ENCODE data around the gene IRF2BPL.
"Not testable (repeated sequence)": the region's sequence is repeated elsewhere in the genome, so short reads cannot be mapped to it uniquely, and the experiment has no call there.

Gene IRF2BPL

DNA sequence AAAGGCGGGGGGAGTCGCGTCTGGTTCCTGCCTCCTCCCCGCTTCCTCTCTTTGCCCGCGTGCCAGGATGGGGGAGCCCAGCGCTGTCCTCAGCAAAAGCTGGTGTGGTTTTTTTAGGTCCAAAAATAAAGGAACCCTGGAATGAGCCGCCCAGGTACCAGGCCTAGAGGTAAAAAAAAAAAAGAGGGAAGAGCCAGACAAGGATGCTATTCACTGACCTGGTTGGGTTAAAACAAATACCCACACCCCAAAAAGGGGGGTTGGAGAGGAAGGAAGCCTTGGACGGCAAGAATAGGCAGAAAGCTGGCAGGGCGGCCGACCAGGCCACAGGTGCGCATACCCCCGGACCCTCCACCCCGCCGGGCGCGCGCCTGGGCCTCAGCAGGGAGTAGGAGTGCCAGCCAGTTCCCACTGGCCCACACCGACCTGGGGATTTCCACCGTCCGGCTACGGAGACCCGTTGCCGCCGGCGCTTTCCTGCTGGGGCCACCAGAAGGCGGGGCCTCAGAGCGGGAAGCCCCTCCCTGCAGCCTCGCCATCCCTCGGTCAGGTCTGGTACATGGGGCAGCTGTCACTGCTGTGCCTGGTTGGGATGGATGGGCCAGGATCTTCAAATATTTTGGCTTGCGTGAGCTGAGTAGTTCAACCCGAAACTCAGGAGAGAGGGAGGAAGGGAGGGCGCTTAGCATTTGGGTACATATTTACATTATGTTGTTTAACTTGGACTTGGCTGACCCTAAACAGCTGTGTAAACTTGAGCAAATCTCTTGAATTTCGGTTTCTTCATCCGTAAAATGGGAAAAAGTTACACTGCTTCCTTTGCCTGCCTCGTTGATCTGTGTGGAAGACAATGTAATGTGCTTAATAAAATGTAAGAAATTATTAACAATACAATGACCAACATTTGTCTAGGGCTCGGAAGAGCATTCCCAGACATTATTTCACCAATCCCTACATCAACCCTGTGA lies 5.4 kb upstream of the IRF2BPL start:
- DNase-seq (ENCODE audit: low spot score): peak; percentile 74

DNA sequence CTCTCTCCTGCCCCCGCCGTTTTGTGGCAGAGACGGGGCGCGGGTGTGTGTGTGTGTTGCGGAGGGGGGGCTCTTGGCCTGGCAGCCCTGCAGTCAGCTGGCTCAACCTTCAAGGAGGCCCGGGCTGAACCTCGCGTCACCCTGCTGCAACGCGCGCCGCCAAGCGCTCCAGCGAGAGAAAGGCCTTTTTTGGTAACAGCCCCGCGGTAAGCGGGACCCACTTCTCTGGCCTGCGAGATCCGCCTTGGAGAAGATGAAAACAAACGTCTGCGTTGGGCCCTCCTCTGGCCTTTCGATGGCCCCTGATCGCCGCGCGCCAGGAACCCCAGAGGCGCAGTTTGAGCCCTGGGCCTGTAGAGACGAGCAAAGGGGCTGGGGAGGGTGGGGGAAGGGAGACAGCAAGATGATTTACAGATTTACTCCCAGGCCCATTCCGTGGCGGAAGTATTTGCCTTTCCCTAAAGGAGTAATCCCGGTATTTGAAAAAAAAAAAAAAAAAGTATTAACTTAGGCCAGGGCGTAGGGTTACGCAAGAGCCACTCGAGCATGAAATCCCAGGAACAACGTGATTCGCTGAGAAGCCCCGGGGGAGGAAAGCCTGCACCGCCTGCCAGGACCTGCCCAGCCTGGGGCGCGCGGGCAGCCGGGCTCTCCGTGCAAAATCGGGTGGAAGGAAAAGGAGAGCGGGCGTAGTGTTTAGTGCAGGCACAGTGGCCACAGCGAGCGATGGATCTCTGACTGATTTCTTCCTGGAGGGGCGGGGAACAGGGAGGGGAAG lies 4.5 kb upstream of the IRF2BPL start:
- peak; percentile 95 for DNase-seq (ENCODE audit: low spot score)

DNA sequence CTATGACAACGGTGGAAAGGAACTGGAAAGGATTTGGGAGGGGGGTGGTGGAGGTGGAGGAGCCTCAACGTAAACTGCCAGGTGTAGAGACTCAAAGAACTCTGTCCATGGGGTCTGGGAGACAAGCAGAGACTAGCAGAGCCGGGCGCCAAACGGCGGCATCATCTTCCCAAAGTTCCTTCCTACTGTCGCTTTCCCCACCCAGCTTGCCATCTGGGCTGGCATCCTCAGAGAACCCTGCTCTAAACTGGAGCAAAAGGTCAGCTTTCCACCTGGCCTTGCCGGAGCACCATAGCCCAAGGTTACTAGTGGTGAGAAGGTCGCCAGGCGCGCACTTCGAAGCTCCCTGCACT lies 4.0 kb upstream of the IRF2BPL start:
- no peak for DNase-seq (ENCODE audit: low spot score)

DNA sequence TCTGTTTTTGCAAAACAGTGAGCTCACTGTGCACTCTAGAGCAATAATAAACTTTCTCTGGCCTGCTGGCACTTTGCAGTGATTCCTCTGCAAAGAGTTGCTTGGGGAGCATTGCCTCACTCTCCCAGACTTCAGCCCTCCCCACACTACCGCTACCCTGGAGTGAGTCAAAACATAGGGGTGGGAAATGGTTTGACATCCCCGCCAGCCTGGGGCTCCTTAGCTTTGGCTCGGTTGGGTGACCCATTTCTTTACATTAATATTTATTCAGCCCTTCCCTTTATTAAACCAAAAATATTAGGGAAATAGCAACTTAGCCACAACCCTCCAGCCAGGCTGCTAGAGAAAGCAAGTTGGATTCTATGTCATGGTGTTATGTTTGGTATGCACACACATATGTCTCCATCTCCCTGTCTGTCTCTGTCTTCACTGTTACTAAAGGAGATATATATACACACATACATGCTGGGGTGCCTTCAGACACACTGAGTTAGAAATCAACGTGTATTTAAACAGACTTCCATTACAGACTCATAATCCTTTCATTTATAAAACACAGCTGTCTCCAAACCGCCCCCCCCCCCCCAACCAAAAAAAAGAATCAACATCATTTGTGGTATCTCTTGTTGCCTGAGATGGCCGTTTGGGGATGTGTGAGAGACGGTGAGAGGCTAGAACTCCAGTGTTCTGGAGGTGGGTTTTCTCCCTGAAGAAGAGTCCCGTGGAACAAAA lies 3.4 kb upstream of the IRF2BPL start:
- DNase-seq (ENCODE audit: low spot score): no peak

DNA sequence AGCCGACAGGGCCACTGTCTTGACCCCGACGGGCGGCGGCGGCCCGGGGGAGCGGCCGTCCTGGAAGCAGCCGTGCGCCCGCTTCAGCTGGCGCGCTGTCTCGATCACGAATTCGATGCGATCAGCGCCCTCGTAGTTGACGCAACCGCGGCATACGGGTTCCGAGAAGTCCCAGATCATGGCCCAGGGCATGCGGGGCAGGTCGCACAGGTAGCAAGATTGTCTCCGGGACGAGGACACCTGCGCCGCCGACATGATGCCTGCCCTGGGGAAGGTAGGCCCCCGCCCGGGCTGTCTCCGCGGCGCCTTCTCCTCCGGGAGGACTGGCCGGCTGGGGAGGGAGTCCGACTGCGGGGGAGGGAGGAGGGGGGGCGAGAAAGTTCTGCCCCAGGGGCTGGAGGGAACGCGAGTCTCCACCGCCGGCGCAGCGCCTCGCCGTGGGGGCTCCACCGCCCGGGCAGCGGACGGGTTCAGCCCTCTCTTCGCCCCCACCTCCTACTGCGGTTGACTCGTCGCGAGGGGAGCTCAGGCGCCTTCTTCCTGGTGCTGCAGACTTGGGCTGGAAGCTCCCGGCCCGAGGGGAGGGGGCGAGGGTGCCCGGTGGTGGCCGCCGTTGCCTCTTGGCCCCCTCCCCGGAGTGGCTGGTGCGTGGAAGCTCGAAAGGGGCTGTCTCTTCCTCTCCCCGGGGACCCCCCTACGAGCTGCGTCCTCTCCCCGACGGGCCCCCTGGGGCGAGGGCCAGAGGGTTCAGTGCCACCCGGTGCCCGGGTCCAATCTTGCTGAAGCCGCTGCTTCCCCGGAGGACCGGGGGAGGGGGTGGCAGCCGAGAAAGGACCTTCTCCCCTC lies 747 bp downstream of the IRF2BPL start:
- DNase-seq (ENCODE audit: low spot score): peak; percentile 50

DNA sequence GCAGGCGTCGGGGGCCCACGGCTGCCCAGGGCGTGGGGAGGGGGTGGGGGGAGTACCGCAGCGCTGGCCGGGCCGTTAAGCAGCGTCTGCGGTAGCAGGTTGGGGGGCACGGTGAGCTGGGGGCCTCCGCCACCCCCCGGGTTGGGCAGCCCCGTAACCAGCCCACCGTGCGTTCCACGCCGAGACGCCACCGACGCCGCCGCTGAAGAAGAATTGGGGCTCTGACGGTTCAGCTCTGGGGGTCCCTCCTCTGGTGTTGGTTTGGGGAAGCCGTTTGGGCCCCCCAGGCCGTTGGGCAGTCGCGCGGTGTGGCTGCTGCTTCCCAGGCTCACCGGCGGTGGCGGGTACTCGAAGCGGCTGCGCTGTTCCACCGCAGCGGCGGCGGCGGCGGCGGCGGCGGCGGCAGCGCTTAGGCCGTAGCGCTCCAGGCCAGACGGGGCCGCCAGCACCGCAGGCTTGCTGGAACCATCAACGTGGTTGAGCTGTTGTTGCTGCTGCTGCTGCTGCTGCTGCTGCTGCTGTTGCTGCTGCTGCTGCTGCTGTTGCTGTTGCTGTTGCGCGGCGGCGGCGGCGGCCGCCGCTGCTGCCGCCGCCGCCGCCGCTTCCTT lies 1.5 kb downstream of the IRF2BPL start:
- no peak for DNase-seq (ENCODE audit: low spot score)

DNA sequence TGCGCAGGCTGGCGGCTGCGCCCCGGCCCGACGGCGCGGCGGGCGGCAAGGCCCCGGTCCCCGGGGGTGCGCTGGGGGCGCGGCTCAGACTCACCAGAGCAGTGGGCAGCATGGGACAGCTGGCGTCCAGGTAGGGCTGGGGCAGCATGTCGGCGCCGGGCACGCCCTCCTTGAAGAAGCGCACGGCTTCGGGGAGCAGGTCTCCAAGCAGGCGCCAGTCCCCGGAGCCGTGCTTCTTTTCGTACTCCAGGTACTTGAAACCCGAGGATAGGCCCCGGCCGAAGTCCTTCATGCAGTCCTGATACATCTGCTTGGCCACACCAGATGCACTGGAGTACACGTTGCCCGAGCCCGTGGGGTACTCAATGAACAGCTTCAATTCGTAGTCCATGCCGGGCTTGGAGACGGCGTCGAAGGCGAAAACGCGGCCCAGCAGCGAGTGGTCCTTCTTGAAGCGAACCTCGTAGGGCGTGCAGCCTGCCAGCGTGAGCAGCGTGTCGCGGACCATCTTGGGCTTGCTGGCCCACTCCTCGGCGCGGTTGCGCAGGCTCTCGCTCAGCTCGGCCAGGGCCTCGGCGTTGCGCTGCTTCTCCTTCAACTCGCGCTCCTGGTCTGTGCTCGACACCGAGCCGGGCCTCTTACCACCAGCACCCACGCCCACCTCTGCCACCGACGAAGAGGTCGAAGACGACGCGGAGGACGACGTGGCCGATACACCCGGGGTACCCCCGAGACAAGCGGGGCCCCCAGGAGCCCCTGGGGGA lies 2.2 kb downstream of the IRF2BPL start:
- no peak for DNase-seq (ENCODE audit: low spot score)

DNA sequence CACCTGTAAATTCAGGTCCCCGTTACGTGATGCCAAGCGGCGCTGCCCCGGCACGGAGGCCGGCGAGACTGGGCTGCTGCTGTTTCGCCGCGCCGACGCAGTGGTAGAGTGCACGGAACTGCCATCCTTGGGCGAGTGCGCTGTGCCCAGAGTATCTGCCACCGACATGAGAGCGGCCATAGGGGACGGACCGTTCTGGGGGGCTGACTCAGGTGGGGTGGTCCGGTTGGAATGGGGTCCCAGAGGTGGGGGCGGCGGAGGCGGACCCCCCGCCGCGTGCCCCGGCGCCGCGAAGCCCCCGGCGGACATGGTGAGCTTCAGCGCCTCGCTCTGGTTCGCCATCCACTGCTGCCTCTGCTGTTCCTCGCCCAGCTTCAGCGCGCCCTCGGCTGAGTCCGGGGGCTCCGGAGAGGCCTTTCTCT lies 2.8 kb downstream of the IRF2BPL start:
- DNase-seq (ENCODE audit: low spot score): no peak

DNA sequence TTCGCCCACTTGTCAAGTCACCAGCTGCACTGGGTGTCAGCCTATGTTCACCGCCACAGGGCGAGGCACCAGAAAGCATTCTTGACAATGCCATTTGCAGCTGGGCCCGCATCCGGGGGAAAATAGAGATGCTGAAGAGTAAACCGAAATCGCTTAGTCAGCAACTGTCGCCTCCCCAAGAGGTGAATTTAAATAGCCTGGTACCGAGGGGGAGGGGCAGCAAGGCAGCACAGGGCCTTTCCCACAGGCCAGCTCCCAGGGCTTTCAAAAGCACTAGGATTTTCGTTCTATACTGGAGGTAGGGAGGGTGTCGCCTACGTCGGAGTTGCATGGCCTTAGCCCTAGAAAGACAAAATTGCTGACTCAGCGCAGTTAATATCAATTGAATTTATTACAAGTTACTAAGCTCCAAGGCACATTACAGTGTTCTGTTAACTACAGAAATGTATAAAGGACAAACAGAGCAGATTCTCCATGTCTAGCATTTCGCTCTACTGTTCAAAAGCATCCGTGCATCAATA lies 4.3 kb downstream of the IRF2BPL start:
- DNase-seq (ENCODE audit: low spot score): no peak

DNA sequence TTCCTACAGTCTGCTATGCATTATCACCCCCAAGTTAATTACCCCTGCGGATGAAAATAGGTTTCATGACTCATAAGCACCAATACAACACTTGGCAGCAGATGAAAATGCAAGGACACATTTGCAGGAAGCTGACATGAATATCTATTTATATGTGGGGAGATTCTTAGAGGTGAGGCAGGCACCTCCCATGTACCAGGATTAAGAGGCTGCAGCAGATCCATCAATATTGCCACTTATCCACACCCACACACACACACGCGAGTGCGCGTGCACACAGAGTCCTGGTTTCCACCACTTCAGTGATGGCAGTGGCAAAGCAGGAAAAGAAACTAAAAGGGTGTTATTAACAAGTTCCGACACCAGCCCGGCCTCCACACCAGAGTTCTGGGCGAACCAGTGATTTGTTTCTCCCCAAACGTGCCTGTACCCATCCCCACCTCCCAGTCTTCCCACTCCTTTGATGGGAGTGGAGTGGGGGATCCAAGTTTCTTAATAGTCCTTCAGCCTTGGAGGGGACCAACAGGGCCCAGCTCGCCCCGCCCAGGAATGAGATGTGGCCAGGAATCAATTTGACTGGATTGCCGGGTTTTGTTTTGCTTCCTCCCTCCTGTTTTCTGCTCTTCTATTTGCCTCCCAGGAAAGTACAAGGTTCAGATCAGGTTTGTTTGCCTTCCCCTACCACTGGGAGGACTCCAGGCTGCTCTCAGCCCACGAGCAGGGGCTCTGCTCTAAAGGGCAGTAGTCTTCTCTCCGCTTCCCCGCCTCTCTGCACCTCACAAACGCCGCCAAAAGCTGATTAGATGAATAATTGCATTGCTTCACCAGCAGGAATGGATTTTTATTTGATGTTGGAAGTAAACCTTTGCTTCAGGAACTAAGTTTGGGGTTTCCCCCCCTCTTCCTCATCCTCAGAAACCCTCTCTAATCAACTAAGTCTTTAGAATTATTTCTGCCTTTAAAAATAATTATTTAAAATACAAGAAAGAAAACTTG lies 5.2 kb downstream of the IRF2BPL start:
- no peak for DNase-seq (ENCODE audit: low spot score)

DNA sequence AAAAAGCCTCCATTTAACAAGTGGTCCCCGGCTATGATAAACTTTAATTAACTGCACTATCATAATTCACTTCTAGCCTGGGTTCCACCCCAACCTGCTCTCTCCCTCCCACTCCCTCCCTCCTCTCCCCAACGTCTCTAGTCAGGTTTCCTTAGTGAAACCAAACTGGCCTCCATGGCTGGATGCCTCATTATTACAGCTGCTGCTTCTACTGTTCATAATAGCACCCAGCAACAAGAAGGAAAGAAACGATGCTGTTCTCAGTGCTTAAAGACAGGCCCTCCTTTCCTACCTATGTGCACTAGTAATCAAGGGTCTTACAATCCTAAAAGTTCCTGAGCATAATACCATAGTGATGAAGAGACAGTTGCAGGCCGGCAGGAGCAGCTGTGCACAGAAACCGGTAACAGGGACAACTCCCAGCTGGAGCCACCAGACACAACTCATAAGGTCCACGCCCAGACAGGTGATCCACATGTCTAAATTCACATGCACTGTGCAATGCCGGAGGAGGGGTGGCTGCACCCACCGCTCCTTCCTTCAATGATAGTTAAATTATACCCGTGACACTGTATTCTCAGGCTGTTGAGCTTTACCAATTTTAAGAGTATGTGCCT lies 6.2 kb downstream of the IRF2BPL start:
- no peak for DNase-seq (ENCODE audit: low spot score)

DNA sequence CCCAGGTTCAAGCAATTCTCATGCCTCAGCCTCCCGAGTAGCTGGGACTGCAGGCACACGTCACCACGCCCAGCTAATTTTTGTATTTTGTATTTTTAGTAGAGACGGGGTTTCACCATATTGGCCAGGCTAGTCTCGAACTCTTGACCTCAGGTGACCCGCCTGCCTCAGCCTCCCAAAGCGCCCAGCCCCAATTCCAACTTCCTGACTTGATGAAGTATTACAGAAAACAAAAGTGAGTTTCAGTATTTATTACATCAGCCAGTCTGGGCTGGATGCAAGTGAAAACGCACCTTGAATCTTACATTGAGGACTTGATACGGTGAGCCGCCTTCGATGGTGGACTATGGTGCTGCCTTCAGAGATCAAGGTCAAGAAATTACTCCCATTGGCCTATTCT lies 7.1 kb downstream of the IRF2BPL start:
- not testable (repeated sequence) for DNase-seq (ENCODE audit: low spot score)

DNA sequence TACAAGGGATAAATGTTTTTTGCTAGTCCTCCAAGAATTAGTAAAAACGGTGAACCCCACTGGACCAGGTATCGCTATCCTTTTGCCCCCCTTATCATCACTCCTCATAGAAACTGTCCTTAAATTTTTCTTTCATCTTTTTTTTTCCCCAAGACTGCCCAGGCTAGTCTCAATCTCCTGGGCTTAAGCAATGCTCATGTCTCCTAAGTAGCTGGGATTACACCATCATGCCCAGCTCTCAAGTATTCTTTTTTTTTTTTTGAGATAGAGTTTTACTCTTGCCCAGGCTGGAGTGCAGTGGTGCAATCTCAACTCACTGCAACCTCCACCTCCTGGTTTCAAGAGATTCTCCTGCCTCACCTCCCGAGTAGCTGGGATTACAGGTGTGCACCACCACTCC lies 9.7 kb downstream of the IRF2BPL start:
- no peak for DNase-seq (ENCODE audit: low spot score)

DNA sequence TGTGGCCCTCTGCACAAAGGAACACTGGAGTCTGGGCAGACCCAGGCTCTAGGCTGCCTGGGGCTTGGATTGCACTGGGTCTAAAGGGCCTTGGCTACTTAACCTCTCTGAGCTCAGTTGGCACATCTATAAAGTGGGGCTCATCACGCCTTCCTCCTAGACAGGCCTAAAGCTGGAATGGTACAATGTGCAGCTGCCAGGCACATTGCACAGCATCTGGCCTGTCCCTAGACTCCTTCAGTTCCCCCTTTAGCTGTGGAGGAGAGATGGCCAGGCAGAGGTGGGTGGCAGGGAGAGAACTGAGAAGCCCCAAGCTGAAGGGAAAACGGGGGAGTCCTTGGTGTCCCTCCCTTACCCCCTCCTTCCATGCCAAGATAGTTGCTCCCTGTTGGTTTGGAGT lies 10.8 kb downstream of the IRF2BPL start:
- DNase-seq (ENCODE audit: low spot score): no peak

DNA sequence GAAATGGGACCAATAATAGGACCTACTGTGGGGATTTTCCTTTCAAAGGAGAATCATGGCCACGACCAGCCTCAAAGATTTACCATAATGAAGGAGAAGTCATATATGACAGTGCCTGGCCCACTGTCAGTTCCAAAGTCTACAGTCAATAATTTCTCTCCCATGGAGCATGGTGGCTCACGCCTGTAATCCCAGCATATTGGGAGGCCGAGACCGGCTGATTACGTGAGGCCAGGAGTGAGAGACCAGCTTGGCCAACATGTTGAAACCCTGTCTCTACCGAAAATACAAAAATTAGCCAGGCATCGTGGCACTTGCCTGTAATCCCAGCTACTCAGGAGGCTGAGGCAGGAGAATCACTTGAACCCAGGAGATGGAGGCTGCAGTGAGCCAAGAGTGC lies 13.8 kb downstream of the IRF2BPL start:
- no peak for DNase-seq (ENCODE audit: low spot score)

DNA sequence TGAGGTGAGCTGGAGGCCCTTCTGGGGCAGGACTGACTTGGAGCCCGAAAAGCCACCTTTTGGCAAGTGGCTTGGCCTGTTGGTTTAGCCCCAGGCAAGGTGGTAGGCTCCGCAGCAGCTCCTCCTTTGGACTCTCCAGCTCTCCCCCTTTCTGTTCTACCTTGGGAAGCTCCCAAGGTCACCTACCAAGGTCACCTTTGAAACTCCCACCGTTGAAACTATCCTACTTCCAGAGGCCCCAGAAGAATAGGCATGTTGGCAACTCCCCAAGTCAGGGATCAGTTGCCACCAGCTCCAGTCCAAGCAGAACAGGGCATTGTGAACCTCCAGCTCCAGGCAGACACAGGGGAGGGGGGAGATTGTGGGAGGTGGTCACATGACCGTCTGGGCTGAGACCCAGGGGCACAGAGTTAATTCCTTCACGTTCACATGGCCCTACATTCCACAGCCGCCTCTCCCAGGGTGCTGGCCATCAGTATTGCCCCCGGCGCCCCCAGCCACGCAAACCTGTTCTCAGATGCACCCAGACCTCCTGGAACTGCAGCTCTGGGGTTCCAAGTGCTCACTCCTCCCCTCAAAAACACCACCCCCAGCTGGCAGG lies 14.4 kb downstream of the IRF2BPL start:
- DNase-seq (ENCODE audit: low spot score): no peak

DNA sequence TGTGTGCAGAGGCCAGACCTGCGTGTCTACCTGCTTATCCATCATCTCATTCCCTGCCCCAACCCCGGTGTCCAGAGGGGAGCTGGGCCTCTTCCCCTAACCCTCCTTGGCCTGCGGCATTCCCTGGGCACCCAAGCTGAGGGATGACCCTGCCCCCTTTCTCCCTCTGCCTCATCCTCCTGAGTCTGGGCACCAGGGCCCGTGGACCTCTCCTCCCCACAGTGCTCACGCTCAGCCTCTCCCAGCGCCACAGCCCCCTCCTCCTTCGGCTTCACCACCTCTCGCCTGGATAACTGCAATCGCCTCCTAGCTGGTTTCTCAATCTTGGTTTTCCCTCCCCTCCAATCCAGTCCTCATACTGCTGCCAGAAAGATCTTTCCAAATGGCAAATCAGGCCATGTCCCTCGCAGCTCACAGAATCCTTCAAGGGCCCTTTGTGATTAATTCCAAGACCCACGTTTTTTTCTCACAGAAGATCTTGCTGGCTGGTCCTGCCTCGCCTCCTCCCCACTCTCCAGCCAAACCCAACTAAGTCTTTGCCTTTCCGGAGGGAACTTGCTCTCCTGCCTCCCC lies 16.2 kb downstream of the IRF2BPL start:
- DNase-seq (ENCODE audit: low spot score): no peak

DNA sequence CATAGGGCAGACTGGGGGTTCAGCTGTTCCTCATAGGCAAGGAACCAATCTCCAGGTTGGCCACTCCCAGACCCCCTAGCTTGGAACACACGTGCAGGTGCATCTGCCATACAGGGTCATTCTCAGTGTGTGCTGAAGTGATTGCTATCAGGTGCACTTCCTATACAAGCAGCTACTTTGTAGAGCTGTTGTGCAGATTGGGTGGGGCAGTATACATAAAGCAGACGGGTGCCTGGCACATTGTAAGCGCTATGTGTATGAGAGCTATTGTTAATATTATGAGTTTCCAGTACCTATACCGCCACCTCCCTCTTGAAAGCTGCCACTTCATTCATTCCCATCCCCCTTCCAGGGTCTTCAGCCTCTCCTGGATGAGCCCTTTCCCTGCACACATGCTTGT lies 17.3 kb downstream of the IRF2BPL start:
- DNase-seq (ENCODE audit: low spot score): no peak

Measured in COLO829 (cell line).